A549 (cell line): ENCODE data around the gene CDK9. TPM values are rescaled to one million over a fixed set of nuclear protein-coding genes. Genes with fewer than 3 reads are reported as not detected.

ENCODE experiments used
- ATAC-seq, 2 experiments: fragments of 200-7000 bp in 1 of 2; fragments of >200 bp in 1 of 2; cut with Nextera tagmentation in 1 of 2; cut with Tn5 transposase in 1 of 2; 3 replicates each; pipeline versions ENCODE4 v1.8.0 to v1.9.1; 2018 to 2020; ENCODE audit warnings: mild to moderate bottlenecking in 1 of 2, moderate library complexity in 1 of 2
- CTCF ChIA-PET: fragments of 300-600 bp; sonication (Branson Sonifier 250); formaldehyde crosslinking; extraction: SDS; loops from one replicate; lab custom pipeline; 2021; ENCODE audit warnings: antibody characterized with exemption, inconsistent platforms; lab: Yijun Ruan, JAX
- POLR2A ChIA-PET: fragments of 350-600 bp; formaldehyde crosslinking; extraction: SDS; loops from one replicate; lab custom pipeline; 2021; ENCODE audit warnings: antibody characterized with exemption, inconsistent platforms; lab: Yijun Ruan, JAX
- DNase-seq, 2 experiments: peaks; one replicate each; pipeline versions ENCODE4 v3.0.0 to v3.0.0-alpha.2; 2011 to 2016; ENCODE audit warnings: low read depth in 1 of 2, low spot score in 1 of 2
- FAIRE-seq: peaks from 2 replicates; lab custom pipeline; 2011; peaks lifted over from hg19 to GRCh38; lab: Jason Lieb, UNC
- H3K27ac ChIP-seq, 2 experiments: fragments of >200 bp; sonication (Bioruptor Twin); formaldehyde crosslinking; 3 replicates each; pipeline ENCODE4 v1.5.1; 2016 to 2017
- H3K4me1 ChIP-seq: fragments of >200 bp; sonication (Bioruptor Twin); formaldehyde crosslinking; 3 replicates; pipeline ENCODE4 v1.6.1; 2016
- H3K4me2 ChIP-seq: fragments of >200 bp; sonication (Bioruptor Twin); formaldehyde crosslinking; 3 replicates; pipeline ENCODE4 v1.6.1; 2016
- H3K4me3 ChIP-seq: fragments of >200 bp; sonication (Bioruptor Twin); formaldehyde crosslinking; 3 replicates; pipeline ENCODE4 v1.5.1; 2016
- H3K9me3 ChIP-seq: fragments of >200 bp; sonication (Bioruptor Twin); formaldehyde crosslinking; 3 replicates; pipeline ENCODE4 v1.6.1; 2016
- BHLHE40 ChIP-seq: IDR thresholded peaks from 2 replicates; pipeline ENCODE4 v1.6.1; 2012; ENCODE audit warnings: low read depth, low read length, inconsistent platforms
- EHMT2 ChIP-seq: fragments of 200-600 bp; sonication (generic); IDR thresholded peaks from 2 replicates; pipeline ENCODE4 v1.6.1; 2016; ENCODE audit warnings: antibody characterized with exemption, low read depth, mild to moderate bottlenecking, moderate library complexity
- FOXS1 ChIP-seq: fragments of 250-450 bp; sonication (Bioruptor Pico); IDR thresholded peaks from 2 replicates; pipeline ENCODE4 v1.5.0; 2020; ENCODE audit warnings: mild to moderate bottlenecking, moderate library complexity
- JUN ChIP-seq, 2 experiments: fragments of >200 bp; sonication (Bioruptor Twin); formaldehyde crosslinking; IDR thresholded peaks; 2 replicates in 1 of 2; 3 replicates in 1 of 2; pipeline ENCODE4 v1.6.1; 2016 to 2017
- JUNB ChIP-seq: fragments of >200 bp; sonication (Bioruptor Twin); formaldehyde crosslinking; IDR thresholded peaks from 2 replicates; pipeline ENCODE4 v1.6.1; 2016
- MAFK ChIP-seq: fragments of 450-650 bp; IDR thresholded peaks from 2 replicates; pipeline ENCODE4 v1.6.1; 2014; ENCODE audit not compliant: partially characterized antibody
- MAZ ChIP-seq: fragments of 150-350 bp; IDR thresholded peaks from 2 replicates; pipeline ENCODE4 v1.6.1; 2014; ENCODE audit warnings: antibody characterized with exemption, low read depth, low read length, borderline replicate concordance
- MYC ChIP-seq: IDR thresholded peaks from 2 replicates; pipeline ENCODE4 v1.6.1; 2012; ENCODE audit warnings: mild to moderate bottlenecking, inconsistent platforms, low read length, improper control_type of control experiment, borderline replicate concordance
- NFE2L2 ChIP-seq: fragments of 150-350 bp; conservative IDR thresholded peaks from 2 replicates; pipeline ENCODE4 v1.6.1; 2014; ENCODE audit warnings: low read length
- NR3C1 ChIP-seq: fragments of >200 bp; sonication (Bioruptor Twin); formaldehyde crosslinking; IDR thresholded peaks from 3 replicates; pipeline ENCODE4 v1.6.1; 2017
- PHF8 ChIP-seq: fragments of 200-600 bp; sonication (generic); IDR thresholded peaks from 2 replicates; pipeline ENCODE4 v1.6.1; 2016; ENCODE audit warnings: low read depth, mild to moderate bottlenecking, antibody characterized with exemption, moderate library complexity, borderline replicate concordance
- SMC3 ChIP-seq: fragments of >200 bp; sonication (Bioruptor Twin); formaldehyde crosslinking; IDR thresholded peaks from 3 replicates; pipeline ENCODE4 v1.6.1; 2018; ENCODE audit warnings: inconsistent platforms
- TFCP2L1 ChIP-seq: fragments of 250-450 bp; sonication (Bioruptor Pico); IDR thresholded peaks from 2 replicates; pipeline ENCODE4 v1.5.0; 2021; ENCODE audit warnings: mild to moderate bottlenecking
- TP53 ChIP-seq: fragments of 250-450 bp; sonication (Bioruptor Pico); IDR thresholded peaks from 2 replicates; pipeline ENCODE4 v1.5.0; 2021; ENCODE audit warnings: mild to moderate bottlenecking, moderate library complexity
- ZFP36 ChIP-seq: fragments of 450-650 bp; IDR thresholded peaks from 2 replicates; pipeline ENCODE4 v1.6.1; 2014; ENCODE audit warnings: borderline replicate concordance; ENCODE audit not compliant: partially characterized antibody
- WGBS: methylation state at CpG from one replicate; pipeline ENCODE4 v1.1.6; 2017; ENCODE audit errors: missing lambda C conversion rate; 5-methylcytosine and 5-hydroxymethylcytosine counted together
- polyA plus RNA-seq, 4 experiments: library from polyadenylated mRNA; depleted of rRNA in 3 of 4; stranded (reverse); fragments of >200 nt; fragmentation: RNase III in 1 of 4; extraction: RNeasy Plus Mini Kit Qiagen cat#74134 plus additional on column Dnase treatment in 1 of 4; gene quantifications; 2 replicates in 3 of 4; 3 replicates in 1 of 4; pipeline ENCODE4 v1.2.3, GENCODE V29; 2011 to 2017
- TF ChIP-seq, protein P1 (sequence below): fragments of 250-450 bp; sonication (Bioruptor Pico); IDR thresholded peaks from 2 replicates; pipeline ENCODE4 v1.5.0; 2020; ENCODE audit warnings: low read depth, mild to moderate bottlenecking, moderate library complexity
- TF ChIP-seq, protein P2 (sequence below): fragments of 200-600 bp; sonication (generic); IDR thresholded peaks from 2 replicates; pipeline ENCODE4 v1.6.1; 2016; ENCODE audit warnings: antibody characterized with exemption, mild to moderate bottlenecking, moderate library complexity
- TF ChIP-seq, protein P3 (sequence below): fragments of 250-450 bp; sonication (Bioruptor Pico); IDR thresholded peaks from 2 replicates; pipeline ENCODE4 v1.5.0; 2021; ENCODE audit warnings: mild to moderate bottlenecking, moderate library complexity, borderline replicate concordance

CDK9 gene
- polyA plus RNA-seq, 2 of the 4 experiments (the other 2 are of a cell fraction), result 43.8 to 45.7 TPM

DNA sequence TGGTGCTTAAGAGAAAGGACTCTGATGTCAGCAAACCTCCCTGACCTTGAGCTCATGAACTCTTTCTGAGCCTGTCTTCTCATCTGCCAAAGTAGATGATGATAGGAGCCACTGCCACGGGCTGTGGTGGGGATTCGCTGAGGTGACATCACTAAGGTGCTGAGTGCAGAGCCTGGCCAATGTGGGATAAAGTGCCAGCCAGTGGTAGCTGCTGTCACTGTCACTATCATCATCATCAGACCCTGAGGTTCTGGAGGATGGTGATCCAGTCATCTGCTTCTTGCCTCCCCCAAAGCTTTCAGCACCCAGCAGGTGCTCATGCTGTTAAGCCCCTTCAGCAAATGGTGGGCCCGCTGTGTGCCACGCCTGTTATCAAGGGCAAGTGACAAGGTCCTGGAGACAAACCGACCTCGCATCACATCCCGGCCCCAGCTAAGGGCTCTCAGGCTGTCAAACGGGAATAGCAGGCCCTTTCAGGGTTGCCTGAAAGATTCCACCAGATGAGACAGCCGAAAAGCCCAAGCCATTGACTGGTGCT lies 23.2 kb downstream of the CDK9 start:
- CTCF ChIA-PET, result interaction anchor here (0.9 to 2.4 kb wide), 9 partner anchors 9 to 75 kb away, joined by 3 to 8 read pairs (median 4); partner anchors contain the start of gene CDK9
- ATAC-seq, result peak in 1 of 2 experiments; percentile 25; a peak in 1 of 6 replicates
- Histone ChIP-seq H3K27ac (no peak overlapping the region), H3K4me2 (no peak overlapping the region)
- FAIRE-seq, result no peak
- 92% methylated on average over 4 of the region's 9 CpGs for WGBS
- DNase-seq, result no peak
- TF ChIP-seq, protein P1, sequence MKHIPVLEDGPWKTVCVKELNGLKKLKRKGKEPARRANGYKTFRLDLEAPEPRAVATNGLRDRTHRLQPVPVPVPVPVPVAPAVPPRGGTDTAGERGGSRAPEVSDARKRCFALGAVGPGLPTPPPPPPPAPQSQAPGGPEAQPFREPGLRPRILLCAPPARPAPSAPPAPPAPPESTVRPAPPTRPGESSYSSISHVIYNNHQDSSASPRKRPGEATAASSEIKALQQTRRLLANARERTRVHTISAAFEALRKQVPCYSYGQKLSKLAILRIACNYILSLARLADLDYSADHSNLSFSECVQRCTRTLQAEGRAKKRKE (CRISPR knock-in tag), result no peak
- no peak for TF ChIP-seq NR3C1
- TF ChIP-seq, all 56 proteins: peak for 0
- Histone ChIP-seq H3K9me3 (no peaks in the 10 kb centered on the region), H3K4me1 (peaks cover 17% of the 10 kb centered on the region), H3K4me3 (no peak overlapping the region)
- POLR2A ChIA-PET, result interaction anchor here (0.6 kb wide), 1 partner anchor 8 kb away, joined by 3 read pairs; no protein-coding TSS in a partner anchor

DNA sequence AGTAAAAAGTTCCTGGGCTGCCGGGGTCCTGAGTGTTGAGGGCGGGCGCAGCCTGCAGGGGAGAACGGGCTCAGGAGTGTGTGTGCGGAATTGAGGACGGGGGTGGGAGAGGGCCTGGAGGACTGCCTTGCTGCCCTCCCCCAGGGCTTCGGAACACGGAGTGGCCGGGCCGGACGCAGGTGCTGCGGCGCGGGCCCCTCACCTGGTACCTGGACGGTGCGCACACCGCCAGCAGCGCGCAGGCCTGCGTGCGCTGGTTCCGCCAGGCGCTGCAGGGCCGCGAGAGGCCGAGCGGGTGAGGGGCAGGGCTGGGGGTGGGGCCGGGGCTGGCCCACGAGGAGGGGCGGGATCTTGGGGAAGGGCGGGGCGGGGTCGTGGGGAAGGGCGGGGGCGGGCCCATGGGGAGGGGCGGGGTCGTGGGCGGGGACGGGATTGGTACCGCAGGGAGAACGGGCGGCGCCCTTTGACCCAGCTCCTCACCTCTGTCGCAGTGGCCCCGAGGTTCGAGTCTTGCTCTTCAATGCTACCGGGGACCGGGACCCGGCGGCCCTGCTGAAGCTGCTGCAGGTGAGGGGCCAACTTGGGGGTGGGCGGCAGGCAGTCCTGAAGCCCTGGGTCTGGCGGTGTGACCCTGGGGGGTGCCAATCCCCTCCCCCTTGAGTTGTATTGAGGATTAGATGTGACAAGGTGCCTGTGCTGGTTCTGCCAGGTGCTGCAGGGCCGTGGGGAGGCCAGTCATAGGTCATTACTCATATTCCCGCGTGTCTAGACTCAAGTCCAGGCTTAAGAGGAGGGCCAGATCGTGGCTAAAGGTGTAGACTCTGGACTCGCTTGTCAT lies 23.9 kb downstream of the CDK9 start:
- no peaks in the 10 kb centered on the region for H3K9me3 ChIP-seq
- FAIRE-seq (no peak), DNase-seq (peak in 1 of 2 experiments; percentile 37), ATAC-seq (peak; percentile 14 to 61; a peak in 3 of 6 replicates)
- no peak overlapping the region for H3K4me2 ChIP-seq
- 83% methylated on average over 30 of the region's 57 CpGs for WGBS
- TF ChIP-seq, protein P2, sequence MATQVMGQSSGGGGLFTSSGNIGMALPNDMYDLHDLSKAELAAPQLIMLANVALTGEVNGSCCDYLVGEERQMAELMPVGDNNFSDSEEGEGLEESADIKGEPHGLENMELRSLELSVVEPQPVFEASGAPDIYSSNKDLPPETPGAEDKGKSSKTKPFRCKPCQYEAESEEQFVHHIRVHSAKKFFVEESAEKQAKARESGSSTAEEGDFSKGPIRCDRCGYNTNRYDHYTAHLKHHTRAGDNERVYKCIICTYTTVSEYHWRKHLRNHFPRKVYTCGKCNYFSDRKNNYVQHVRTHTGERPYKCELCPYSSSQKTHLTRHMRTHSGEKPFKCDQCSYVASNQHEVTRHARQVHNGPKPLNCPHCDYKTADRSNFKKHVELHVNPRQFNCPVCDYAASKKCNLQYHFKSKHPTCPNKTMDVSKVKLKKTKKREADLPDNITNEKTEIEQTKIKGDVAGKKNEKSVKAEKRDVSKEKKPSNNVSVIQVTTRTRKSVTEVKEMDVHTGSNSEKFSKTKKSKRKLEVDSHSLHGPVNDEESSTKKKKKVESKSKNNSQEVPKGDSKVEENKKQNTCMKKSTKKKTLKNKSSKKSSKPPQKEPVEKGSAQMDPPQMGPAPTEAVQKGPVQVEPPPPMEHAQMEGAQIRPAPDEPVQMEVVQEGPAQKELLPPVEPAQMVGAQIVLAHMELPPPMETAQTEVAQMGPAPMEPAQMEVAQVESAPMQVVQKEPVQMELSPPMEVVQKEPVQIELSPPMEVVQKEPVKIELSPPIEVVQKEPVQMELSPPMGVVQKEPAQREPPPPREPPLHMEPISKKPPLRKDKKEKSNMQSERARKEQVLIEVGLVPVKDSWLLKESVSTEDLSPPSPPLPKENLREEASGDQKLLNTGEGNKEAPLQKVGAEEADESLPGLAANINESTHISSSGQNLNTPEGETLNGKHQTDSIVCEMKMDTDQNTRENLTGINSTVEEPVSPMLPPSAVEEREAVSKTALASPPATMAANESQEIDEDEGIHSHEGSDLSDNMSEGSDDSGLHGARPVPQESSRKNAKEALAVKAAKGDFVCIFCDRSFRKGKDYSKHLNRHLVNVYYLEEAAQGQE, result no peak
- TF ChIP-seq NFE2L2 (no peak), MYC (no peak), ZFP36 (no peak), TP53 (CRISPR knock-in tag) (no peak), EHMT2 (no peak)
- CTCF ChIA-PET, result interaction anchor here (0.9 to 2.4 kb wide), 7 partner anchors 10 to 75 kb away, joined by 3 to 8 read pairs (median 4); partner anchors contain the start of gene CDK9
- POLR2A ChIA-PET, result interaction anchor here (0.6 kb wide), 1 partner anchor 9 kb away, joined by 3 read pairs; no protein-coding TSS in a partner anchor
- no peak overlapping the region; a peak in 1 of 6 replicates for H3K27ac ChIP-seq
- peaks cover 11% of the 10 kb centered on the region; the same call in 2 of the 3 replicates for H3K4me1 ChIP-seq
- H3K4me3 ChIP-seq, result no peak overlapping the region

DNA sequence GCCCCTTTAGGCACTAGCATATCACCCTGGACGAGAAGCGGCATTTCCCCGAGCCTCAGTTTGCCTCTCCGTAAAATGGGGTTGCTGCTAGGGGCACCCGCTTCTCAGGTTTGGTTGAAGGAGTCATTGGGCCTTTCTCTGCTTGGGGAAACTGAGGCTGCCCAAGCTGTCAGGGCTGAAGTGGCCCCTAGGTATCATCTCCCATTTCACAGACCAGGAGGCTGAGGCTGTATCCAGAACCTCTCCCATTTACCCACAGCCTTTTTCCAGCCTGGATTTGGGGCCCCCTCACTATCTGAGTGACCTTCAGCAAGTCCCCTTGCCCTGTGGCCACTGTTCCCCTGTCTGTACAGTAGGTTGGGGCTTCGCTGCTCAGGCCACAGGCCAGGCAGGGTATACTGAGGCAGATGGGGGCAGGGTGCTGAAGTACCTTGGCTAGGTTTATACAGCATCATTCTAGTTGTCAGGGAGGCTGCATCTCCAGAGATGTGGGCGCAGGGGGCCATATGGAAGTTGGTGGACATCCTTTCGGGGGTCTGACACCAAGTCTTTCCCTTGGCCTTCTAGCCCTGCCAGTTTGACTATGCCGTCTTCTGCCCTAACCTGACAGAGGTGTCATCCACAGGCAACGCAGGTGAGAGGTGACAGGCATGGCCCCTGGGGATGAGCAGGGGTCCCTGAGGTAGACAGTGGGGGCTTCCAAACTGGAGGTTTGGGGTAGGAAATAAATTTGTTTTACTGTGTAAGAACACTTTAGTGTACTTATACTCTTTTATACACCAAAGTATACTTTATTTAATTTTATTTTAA lies 24.7 kb downstream of the CDK9 start:
- FAIRE-seq (no peak), ATAC-seq (no peak), DNase-seq (no peak)
- 93% methylated on average over 9 of the region's 10 CpGs for WGBS
- Histone ChIP-seq H3K4me1 (peaks cover 11% of the 10 kb centered on the region; the same call in 2 of the 3 replicates), H3K4me2 (no peak overlapping the region), H3K9me3 (no peaks in the 10 kb centered on the region), H3K27ac (no peak overlapping the region), H3K4me3 (no peak overlapping the region)
- no peak for TF ChIP-seq JUN (IDR thresholded peaks at IDR 0.05)
- TF ChIP-seq JUNB, result no peak
- TF ChIP-seq SMC3, result no peak
- TF ChIP-seq MAZ, result no peak
- no peak for TF ChIP-seq TP53 (CRISPR knock-in tag)
- TF ChIP-seq, protein P3, sequence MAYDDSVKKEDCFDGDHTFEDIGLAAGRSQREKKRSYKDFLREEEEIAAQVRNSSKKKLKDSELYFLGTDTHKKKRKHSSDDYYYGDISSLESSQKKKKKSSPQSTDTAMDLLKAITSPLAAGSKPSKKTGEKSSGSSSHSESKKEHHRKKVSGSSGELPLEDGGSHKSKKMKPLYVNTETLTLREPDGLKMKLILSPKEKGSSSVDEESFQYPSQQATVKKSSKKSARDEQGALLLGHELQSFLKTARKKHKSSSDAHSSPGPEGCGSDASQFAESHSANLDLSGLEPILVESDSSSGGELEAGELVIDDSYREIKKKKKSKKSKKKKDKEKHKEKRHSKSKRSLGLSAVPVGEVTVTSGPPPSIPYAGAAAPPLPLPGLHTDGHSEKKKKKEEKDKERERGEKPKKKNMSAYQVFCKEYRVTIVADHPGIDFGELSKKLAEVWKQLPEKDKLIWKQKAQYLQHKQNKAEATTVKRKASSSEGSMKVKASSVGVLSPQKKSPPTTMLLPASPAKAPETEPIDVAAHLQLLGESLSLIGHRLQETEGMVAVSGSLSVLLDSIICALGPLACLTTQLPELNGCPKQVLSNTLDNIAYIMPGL (CRISPR knock-in tag), result no peak
- no peak for TF ChIP-seq FOXS1
- no peak for TF ChIP-seq TFCP2L1 (CRISPR knock-in tag)
- no peak for TF ChIP-seq MAFK
- TF ChIP-seq PHF8, result no peak
- no peak for TF ChIP-seq BHLHE40
- ChIA-PET POLR2A (no interaction called here), CTCF (interaction anchor here (1.0 to 2.4 kb wide), 3 partner anchors 18 to 59 kb away, joined by 4 to 8 read pairs (median 4); partner anchors contain the start of gene CDK9)
